ENCODE data around the gene TSSK3. TPM values are rescaled to one million over a fixed set of nuclear protein-coding genes. Genes with fewer than 3 reads are reported as not detected.

TSSK3 gene
- 10 to 100 TPM in 1 of 4 donors, under 1 TPM in 1, not detected in 2; 0.35 to 21.3 TPM for total RNA-seq

GRCh38 chr1:32362474-32363313 lies at the start of gene TSSK3, which contains the start of gene FAM229A:
TSS of gene TSSK3 (plus strand) at chr1:32362539. CDS start at chr1:32362702, 163 bp downstream.
TSS of gene FAM229A (minus strand) at chr1:32362485. CDS start at chr1:32362091, 394 bp downstream.
- H3K36me3 ChIP-seq, result no peaks in the 10 kb centered on the region
- TF ChIP-seq POLR2A (IDR thresholded peaks at IDR 0.05), result no peak
- TF ChIP-seq CTCF (IDR thresholded peaks at IDR 0.05), result no peak
- peak within 1 kb of the TSS; percentile 23 to 34 for H3K4me3 ChIP-seq
- no peaks in the 10 kb centered on the region for H3K27me3 ChIP-seq
- H3K27ac ChIP-seq, result peak within 1 kb of the TSS; percentile 69 to 74
- intact Hi-C loops (cut with DNase I; ENCODE audit: low total_unique reads), result no loop called here
- no peak for DNase-seq
- H3K9me3 ChIP-seq, result no peaks in the 10 kb centered on the region
- peaks cover 0 to 16% of the 10 kb centered on the region in 2 donors for H3K4me1 ChIP-seq

- no peaks in the 10 kb centered on the region for H3K9me3 ChIP-seq
- intact Hi-C loops (cut with DNase I; ENCODE audit: low total_unique reads), result loop anchor here (10.0 kb wide), 1 partner anchor 72 kb away; the partner anchor contains the start of gene FAM167B
- TF ChIP-seq POLR2A (IDR thresholded peaks at IDR 0.05) (no peak), CTCF (IDR thresholded peaks at IDR 0.05) (no peak)
- no peak overlapping the region for H3K4me3 ChIP-seq
- H3K36me3 ChIP-seq, result no peaks in the 10 kb centered on the region
- DNase-seq, result no peak
- no peak overlapping the region for H3K27ac ChIP-seq
- no peaks in the 10 kb centered on the region for H3K27me3 ChIP-seq
- no peaks in the 10 kb centered on the region for H3K4me1 ChIP-seq
These were observed 45.4 kb upstream of the TSSK3 start for GRCh38 chr1:32316903-32317277.

GRCh38 chr1:32318127-32318869 lies 44.0 kb upstream of the TSSK3 start:
- no peak for TF ChIP-seq CTCF (IDR thresholded peaks at IDR 0.05)
- no peak for TF ChIP-seq POLR2A (IDR thresholded peaks at IDR 0.05)
- H3K9me3 ChIP-seq, result no peaks in the 10 kb centered on the region
- no peak overlapping the region for H3K4me3 ChIP-seq
- no peaks in the 10 kb centered on the region for H3K36me3 ChIP-seq
- no peak overlapping the region for H3K27ac ChIP-seq
- no peak for DNase-seq
- no peaks in the 10 kb centered on the region for H3K27me3 ChIP-seq
- H3K4me1 ChIP-seq, result no peaks in the 10 kb centered on the region
- intact Hi-C loops (cut with DNase I; ENCODE audit: low total_unique reads), result loop anchor here (10.0 kb wide), 1 partner anchor 73 kb away; the partner anchor contains the start of gene FAM167B

GRCh38 chr1:32321712-32322291 lies 40.5 kb upstream of the TSSK3 start:
- Histone ChIP-seq H3K27ac (no peak overlapping the region), H3K9me3 (no peaks in the 10 kb centered on the region), H3K4me3 (no peak overlapping the region), H3K4me1 (no peaks in the 10 kb centered on the region), H3K27me3 (no peaks in the 10 kb centered on the region), H3K36me3 (no peaks in the 10 kb centered on the region)
- intact Hi-C loops (cut with DNase I; ENCODE audit: low total_unique reads), result no loop called here
- DNase-seq, result no peak
- TF ChIP-seq POLR2A (IDR thresholded peaks at IDR 0.05) (no peak), CTCF (IDR thresholded peaks at IDR 0.05) (no peak)

All from uterus (tissue), 4 donors.